GM21737 (cell line): ENCODE data around the gene TTC7B.
A peak's percentile ranks its signal among the peaks of the same experiment; 100 is the strongest.

Source experiments
- ATAC-seq: cut with Tn5 transposase; IDR thresholded peaks from one replicate; pipeline ENCODE4 v1.9.1; 2021; ENCODE audit warnings: mild to moderate bottlenecking, moderate library complexity; ENCODE audit not compliant: unreplicated experiment

The TTC7B gene

DNA sequence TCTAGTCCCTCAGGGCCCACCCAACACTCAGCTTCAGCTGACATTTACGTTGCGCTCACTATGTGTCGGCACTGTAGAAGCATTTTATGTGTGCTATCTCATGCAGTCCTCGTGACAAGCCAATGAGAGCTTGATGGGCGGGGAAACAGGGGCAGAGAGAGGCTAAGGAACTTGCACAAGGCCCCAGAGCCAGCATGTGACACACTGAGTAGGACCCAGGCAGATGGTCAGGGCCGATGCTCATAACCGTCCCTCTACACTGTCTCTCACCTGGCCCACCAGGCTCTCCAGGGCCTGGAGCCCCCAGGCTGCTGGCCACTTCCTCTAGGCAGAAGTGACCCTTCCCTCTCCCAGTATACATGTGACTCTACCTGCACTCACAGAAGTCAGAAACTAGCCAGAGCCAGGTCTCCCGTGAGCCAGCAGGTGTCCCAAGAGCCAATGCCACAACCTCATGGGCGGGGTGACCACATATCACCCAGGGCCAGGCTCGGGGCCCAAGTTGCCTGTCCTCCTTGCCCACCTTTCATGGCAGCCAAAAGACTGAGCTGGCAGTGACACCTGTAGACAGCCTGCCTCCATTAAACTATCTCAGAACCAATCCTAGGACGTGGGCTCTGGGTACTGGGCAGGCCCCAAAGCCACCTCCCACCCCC is 38.3 kb downstream of the TTC7B start:
- ATAC-seq: no peak

DNA sequence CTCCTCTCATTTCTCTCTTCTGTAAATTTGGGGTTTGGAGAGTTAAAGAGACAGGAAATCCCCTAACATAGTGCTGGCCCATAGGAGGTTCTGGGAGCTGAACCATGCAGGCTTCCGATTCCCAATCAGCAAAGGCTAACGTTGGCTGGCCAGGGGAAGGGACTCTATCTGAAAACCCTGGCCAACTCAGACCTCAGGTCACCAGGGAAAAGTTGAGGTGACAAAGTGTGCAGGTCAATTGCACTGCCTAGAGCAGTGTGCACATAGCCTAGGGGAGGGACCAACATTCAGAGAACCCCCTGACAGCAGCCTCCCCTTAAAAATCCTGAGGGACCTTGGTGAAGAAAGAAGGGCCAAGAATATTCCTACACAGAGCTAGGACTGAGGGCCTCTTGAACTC is 38.9 kb downstream of the TTC7B start:
- no peak for ATAC-seq

DNA sequence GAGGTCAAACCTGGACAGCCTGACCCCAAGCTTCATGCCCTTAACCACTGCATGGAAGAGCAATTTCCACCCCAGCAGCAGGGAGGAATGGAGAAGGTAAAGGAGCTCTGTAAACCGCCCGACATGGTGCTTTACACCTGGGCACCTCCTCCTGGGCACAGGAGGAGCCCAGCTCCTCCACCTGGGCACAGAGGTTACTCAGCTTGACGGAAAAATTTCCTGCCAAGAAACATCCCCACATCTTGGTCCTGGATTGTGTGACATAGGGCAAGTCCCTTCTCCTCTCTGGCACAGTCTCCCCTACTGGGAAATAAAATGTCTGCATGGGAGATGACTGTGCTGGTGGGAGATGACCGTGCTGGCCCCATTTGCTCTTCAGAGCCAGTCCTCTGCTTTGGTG is 40.8 kb downstream of the TTC7B start:
- ATAC-seq: no peak

DNA sequence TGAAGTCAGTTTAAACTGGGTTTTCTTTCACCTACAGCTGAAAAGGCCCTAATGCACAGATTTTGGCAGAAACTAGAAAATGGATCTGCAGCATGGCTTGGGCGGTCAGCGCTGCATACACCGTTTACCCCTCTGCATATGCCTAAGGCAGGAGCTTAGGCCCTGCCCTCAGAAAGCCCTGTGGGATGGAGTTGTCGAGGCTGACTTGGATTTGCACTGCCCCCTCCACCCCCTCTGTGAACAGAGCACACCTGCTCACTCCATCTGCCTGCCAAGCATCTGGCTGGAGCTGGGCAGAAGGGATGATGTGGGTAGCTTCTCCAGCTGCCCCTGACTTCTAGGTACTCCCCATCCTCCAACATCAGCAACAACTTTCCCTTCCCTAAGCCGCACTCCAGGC is 41.9 kb downstream of the TTC7B start:
- ATAC-seq: no peak

DNA sequence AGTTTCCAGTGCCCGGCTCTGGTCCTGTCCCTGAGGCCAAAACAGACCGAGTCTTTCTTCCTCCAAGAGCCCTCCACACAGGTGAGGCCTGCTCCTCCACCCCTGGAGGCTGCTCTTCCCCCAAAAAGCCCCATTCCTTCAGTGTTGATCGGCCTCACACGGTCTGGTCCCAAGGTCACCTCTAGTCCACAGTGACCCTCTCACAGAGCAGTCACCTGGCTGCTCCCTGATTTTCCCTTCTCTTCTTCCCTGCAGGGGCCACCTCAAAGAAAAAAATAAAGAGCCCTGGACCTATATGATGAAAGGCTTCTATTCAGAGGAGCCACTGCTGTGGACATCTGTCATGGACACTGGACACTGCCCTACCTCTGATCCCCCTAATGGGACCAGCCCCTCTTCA is 42.5 kb downstream of the TTC7B start:
- no peak for ATAC-seq

DNA sequence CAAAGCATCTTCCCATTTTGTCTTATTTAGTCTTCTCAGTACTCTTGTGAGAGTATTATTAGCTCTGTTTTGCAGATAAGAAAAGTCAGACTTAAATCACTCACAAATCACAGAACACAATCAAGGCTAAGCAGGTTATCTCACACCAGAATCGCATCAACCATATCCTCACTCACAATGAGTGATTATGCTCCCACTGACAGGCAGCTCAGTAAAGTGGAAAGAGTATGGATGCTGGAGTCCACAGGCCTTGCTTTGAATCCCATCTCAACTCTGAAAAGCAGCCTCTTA is 43.1 kb downstream of the TTC7B start:
- no peak for ATAC-seq

DNA sequence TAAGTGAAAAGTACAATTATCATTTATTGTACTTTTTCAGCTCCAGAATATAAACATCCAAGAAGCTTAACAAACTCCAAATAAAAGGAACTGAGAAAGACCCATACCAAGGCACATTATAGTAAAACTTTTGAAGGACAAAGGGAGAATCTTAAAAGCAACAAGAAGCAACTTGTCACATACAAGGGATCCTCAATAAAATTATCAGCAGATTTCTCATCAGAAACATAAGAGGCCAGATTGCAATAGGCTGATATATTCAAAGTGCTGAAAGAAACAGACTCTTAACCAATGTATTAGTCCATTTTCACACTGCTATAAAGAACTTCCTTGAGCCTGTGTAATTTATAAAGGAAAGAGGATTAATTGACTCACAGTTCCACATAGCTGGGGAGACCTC is 48.3 kb downstream of the TTC7B start:
- ATAC-seq: no peak

DNA sequence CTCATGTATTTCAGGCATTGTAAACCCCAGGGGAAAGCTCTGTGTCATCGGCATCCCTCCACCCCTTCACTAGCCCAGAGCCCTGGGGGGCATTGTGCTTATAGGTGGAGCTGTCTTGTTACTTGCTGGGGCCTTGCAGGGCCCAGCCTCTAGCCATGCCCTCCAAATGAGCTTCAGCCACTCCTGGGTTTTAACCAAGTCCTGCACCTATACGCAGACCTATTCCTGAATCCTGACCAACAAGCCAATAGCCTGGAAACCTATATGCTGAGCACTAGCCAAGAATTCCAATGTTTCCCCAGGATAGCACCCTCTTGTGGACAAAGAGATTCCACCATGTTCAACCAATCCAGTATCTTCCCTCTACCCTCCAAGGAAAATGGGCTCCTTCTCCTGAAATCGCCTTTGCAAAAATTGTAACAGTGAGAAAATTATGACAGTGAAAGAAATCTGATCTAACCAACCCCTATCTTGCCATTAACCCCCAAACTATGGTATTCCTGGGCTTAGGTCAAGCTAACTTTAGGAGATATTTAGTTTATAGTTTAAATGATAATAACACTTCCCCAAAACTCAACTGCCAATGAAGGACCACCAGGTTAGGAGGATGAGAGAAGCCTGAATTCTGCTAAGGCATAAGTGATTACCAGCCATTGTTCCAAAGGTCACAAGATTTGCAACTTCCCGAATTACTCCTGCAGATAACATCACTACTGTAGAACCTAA is 55.5 kb downstream of the TTC7B start:
- ATAC-seq: no peak

DNA sequence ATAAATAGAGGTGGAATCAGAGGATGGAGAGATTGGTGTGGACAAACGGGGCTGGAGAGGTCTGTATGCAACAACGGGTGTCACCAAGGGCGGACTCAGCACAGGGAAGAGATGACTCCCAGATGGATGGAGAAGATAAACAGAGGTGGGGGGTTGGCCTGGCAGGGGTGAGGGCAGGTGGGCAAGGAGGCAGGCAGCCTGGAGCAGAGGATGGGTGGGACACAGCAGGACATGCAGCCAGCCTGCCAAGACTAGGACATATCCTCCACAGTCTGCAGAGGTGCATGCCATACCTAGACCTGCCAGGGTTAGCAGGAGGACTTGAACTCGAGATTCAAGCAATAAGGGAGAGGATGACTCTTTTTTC is 56.2 kb downstream of the TTC7B start:
- ATAC-seq: no peak

DNA sequence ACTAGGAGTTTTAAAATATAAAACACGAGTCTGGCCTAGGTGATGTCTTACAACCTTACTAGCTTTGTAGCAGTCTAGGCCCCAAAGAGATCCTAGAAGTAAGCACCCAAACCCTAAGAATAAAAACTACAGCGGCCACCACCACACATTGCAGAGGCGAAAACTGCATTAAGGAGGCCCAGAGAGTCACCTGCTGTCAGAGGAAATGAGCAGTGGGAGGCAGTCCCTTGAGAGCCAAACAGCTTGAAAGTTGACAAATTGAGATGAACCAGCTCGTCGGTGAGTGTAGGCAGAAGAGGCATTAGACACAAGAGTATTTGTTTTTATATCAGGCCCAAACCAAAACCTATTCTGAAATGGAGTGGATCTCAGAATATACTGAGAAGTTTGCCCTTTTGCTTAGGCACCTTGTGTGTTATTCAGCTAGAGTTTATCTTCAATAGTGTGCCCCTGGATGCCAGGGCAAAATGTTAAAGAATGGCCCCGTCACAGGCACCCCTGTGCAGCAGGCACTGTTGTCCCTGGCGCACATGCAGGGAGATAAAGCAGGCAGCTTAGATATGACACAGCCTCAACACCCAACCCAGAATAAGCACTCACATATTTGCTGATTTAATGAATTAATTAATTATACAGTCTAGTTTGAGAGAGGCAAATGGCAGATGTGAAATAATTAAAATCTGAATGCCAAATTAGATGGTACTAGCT is 56.7 kb downstream of the TTC7B start:
- ATAC-seq: peak; percentile 33

DNA sequence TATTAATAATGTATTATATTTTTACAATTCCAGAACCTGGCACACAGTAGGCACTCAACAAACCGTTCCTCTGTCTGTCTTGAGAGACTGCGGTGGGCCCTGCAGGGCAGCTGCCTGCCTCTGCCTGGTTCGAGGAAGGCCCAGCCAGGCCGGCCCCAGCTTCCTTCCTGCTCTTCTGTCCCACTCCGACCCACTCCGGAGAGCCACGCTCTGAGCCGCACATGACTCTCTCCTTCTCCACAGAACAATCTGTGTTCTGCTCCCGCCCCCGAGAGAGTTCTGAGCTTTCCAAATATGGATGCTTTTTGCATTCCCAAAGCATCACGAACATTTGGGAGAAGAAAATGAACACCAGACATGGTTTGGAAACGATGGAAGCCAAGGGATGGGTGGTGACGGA is 57.3 kb downstream of the TTC7B start:
- ATAC-seq: no peak

DNA sequence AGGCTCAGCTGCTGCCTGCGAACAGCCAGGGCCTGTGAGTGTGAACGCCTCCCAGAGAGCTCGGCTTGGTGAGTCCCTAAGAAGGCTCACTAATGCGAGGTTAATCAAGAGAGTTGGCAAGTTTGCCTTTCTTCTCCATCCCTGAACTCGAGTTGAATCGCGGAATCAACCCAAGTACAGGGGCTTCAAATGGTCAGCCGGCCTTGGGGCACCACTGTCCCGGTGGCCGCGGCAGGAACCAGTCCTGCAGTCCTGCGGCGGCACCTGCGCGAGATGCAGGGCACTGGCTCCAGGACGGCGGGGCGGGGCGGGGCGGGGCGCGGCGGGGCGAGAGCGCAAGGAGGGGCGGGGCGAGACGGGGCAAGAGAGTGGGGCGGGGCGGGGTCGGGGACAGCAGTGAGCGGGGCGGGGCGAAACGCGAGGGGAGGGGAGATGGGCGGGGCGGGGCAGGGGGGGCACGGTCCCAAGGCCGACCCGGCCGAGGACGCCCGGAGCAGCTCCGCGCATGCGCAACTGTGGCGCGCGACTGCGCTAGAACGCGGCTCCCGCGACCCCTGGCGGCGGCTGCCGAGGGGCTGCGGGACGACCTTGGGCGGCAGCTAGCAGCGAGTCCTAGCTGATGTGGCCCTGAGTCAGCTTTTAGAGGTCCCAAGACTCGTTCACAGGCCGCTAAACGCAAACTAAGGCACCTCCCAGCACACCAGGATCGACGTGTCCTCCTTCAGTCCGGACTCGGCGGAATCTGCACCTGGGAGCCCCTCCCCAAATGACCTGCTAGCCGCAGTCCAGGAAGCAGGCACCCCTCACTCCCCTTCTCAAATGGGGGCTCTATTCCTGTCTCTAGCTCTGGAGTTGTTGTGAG is 58.0 kb downstream of the TTC7B start:
- ATAC-seq: peak; percentile 75

DNA sequence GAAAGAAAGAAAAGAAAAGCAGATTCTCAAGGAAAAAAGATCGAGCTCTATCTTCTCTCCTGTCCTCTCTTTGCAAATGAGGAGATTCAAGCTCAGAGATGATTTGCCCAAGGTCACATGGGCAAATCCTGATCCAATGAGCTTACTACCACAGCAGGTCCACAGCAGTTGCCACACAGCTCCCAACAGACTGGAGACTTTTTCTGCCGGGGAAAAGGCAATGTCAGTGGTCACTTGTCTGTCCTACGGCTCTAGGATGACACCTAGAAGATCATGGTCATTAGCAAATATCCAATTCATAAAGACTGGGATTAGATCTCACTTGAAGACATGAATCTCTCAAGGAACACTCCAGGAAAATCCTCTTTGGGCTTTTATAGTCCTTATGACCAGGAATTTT is 58.8 kb downstream of the TTC7B start:
- no peak for ATAC-seq

DNA sequence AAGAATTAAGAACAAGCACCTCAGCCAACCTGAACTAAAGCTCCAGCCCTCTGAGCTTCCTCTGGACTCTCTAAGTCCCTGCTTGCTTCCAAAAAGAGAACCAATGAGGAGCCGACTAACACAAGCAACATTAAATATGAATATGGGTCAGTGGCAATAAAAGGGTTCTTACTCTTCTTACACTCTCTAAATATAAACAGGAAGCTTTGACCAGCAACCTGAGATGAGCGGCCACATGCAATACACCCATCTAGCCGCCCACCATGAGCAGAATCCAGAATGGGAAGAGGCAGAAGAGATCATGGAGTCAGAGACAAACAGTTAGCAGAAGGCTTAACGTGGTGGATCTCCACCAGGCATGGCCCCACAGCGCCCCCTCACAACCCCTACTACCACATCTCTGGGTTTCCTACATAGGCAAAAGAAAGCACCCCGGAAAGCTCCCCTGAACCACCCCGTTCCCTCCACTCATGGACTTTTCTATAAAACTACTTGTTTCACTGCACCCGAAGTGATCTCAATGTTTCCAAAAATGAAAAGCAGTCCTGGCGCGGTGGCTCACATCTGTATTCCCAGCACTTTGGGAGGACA is 59.4 kb downstream of the TTC7B start:
- ATAC-seq: no peak

DNA sequence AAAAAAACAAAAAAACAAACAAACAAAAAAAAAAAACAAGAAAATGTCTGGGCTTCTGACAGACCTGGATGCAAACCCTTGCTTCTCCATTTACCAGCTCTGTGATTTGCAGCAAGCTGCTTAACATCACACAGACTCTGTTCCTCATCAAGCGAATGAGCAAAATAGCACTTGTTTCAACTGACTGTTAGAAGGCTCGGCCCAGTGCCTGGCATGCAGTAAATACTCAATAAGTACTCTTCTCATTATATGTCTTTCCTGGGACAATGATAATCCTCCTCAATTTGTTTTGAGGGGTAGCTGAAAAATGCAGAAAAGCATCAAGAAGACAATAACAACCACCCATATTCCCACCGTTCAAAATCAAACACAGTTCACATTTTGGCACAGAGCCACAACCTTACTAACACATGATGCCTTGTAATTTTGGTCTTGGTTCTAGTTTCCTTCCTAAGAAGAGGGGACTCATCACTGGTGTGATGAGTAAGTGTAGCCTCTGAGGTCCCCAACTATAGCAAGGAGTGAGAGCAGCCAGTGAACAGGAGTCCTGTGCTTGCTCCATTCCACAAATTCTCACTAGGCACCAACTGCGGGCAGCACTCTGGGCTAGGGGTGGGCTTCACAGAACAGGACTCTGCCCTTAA is 60.4 kb downstream of the TTC7B start:
- no peak for ATAC-seq

DNA sequence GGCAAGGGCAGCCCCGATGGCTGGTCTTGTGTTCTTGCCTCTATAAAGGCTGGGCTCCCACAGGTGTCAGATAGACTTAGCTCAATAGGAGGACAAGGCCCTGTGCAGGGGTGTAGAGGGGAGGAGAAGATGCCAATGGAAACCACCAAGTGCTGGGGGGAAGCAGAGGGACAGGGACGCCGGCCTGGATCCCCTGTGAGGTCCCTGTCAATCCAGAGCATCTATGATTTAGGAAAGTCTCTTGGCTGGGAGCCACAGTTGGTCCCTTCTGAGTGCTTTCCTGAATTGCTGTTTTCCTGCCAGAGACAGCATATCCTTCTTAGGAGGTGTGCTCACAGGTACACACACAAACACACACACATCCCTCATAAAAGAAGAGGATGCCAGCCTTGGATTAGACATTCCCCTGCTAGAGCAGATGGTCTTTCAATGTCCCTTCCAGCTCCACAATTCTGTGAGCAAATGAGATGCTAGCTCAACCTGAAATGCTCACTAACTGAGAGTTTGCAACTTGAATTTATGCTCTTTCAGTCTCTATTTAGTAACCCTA is 62.7 kb downstream of the TTC7B start:
- no peak for ATAC-seq

DNA sequence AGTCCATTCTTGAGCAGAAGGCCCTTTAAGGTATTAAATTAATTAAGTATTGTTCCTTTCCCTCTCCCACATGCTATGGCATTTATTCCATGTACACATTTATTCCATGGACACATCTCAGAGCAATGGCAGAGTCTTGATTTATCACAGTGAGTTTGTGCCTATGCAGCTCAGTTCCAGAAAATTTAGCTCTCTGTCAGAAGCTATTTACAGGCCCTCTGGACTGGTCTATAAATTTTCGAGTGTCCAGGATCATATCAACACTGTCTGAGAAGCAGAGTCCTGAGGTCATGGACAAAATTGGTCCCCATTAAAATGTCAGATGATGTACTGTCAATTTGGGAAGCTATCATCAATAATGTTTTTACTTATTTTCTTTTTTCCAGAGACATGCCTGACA is 65.5 kb downstream of the TTC7B start:
- ATAC-seq: no peak

DNA sequence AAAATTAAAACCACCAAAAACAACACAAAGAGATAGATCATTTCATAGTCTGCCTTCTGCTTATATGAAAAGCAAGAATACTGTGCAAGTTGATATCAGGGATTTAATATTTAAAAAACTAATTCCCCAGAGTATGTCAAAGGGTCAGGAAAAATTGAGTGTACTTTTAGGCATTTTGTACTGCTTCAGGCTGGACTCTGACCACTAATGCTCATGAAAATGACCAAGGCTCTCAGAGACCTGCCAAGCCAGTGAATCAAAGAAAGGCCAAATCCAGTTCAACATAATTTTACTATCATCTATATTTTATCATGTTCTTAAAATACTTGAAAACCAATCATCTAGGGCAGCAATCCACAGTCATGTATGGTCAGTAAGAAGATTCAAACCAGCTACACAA is 66.0 kb downstream of the TTC7B start:
- ATAC-seq: no peak

DNA sequence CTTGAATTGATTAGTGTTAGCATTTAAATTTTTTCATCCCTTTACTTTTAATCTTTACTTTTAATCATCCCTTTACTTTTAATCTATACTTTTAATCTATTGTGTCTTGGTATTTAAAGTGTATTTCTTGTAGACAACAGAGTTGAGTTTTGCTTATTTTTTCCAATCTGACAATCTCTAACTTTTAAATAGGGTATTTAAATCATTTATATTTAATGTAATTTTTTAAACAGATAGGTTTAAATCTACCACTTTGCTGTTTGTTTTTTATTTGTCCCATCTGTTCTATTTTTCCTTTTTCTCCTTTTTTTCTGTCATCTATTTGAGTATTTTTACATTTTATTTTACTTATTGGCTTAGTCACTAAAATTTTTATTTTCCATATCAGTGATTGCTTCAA is 68.3 kb downstream of the TTC7B start:
- no peak for ATAC-seq

DNA sequence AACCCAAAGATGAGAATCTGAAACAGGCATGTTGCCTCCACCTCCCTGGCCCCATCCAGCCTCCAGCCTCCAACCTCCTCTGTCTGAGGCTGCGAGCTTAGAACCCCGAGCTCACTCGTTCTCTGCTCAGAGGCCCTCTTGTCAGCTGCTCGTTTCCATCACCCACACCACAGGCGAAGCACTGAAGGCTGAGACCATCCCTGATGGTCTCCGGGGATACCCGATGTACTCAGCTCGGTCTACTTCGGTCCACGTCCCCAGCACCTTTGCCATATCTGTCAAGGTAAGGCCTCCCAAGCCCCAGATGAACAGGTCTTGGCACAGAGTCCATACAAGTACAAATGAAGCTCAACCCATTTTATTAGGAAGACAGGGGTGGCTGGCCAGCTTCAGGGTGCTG is 72.4 kb downstream of the TTC7B start:
- ATAC-seq: no peak
